Right kidney (tissue), 9 donors: ENCODE measurements around the gene PHF12.
A peak's percentile ranks its signal among the peaks of the same experiment; 100 is the strongest.

Experiments
- DNase-seq: peaks from one replicate; pipeline ENCODE4 v3.0.0-alpha.2; 2016
- long read RNA-seq, 8 donors: transcript quantifications; one replicate each; lab custom pipeline, GENCODE V29; 2026

The PHF12 gene
- long read RNA-seq, donor 1, full-length matches to known transcripts = 4 of 10 reads
- long read RNA-seq, donor 1, partial matches to known transcripts = 6 of 10 reads
- long read RNA-seq, donor 1, other reads (novel, unspliced or antisense) = 0 of 10 reads
- long read RNA-seq, donor 2, partial matches to known transcripts = 0 of 2 reads
- long read RNA-seq, donor 2, other reads (novel, unspliced or antisense) = 0 of 2 reads
- long read RNA-seq, donor 3, partial matches to known transcripts = 5 of 9 reads
- long read RNA-seq, donor 3, other reads (novel, unspliced or antisense) = 0 of 9 reads
- long read RNA-seq, donor 4, partial matches to known transcripts = 6 of 9 reads
- long read RNA-seq, donor 4, other reads (novel, unspliced or antisense) = 0 of 9 reads
- long read RNA-seq, donor 5, full-length matches to known transcripts = 3 of 3 reads
- long read RNA-seq, donor 5, partial matches to known transcripts = 0 of 3 reads
- long read RNA-seq, donor 5, other reads (novel, unspliced or antisense) = 0 of 3 reads
- long read RNA-seq, donor 6, partial matches to known transcripts = 12 of 14 reads
- long read RNA-seq, donor 6, other reads (novel, unspliced or antisense) = 0 of 14 reads
- long read RNA-seq, donor 7 = 0 reads
- long read RNA-seq, donor 8, transcript PHF12-201 (9 exons, 2,957 nt) = major isoform, 6 of 19 reads
- long read RNA-seq, donor 8, partial matches to known transcripts = 13 of 19 reads
- long read RNA-seq, donor 8, other reads (novel, unspliced or antisense) = 0 of 19 reads

GRCh38 chr17:28951428-28951990 lies at the start of gene PHF12:
PHF12 (minus strand) TSS chr17:28951518; CDS start chr17:28950960, 558 bp downstream.
- peak; percentile 87 for DNase-seq

- no peak for DNase-seq
Measured at GRCh38 chr17:29000973-29001372, 49.7 kb upstream of the PHF12 start.

GRCh38 chr17:28999206-28999605 lies 47.9 kb upstream of the PHF12 start:
- DNase-seq = no peak

GRCh38 chr17:28997806-28998205 lies 46.5 kb upstream of the PHF12 start:
- no peak for DNase-seq

GRCh38 chr17:28996554-28997096 lies 45.3 kb upstream of the PHF12 start:
- DNase-seq = no peak

GRCh38 chr17:28993645-28994426 lies 42.5 kb upstream of the PHF12 start:
- DNase-seq = no peak

GRCh38 chr17:28992625-28993600 lies 41.6 kb upstream of the PHF12 start:
- DNase-seq = no peak

- no peak for DNase-seq
Measured at GRCh38 chr17:28992185-28992584, 40.9 kb upstream of the PHF12 start.

GRCh38 chr17:28991779-28992178 lies 40.5 kb upstream of the PHF12 start:
- DNase-seq = no peak

GRCh38 chr17:28989028-28989427 lies 37.7 kb upstream of the PHF12 start:
- no peak for DNase-seq

- DNase-seq = no peak
Measured at GRCh38 chr17:28988475-28988874, 37.2 kb upstream of the PHF12 start.

GRCh38 chr17:28986714-28987655 lies 35.7 kb upstream of the PHF12 start:
- no peak for DNase-seq

- DNase-seq = no peak
Measured at GRCh38 chr17:28985950-28986713, 34.8 kb upstream of the PHF12 start.

- DNase-seq = no peak
Measured at GRCh38 chr17:28983286-28984230, 32.2 kb upstream of the PHF12 start.

- no peak for DNase-seq
Measured at GRCh38 chr17:28982131-28982793, 30.9 kb upstream of the PHF12 start.

- no peak for DNase-seq
Measured at GRCh38 chr17:28978356-28978964, 27.1 kb upstream of the PHF12 start.
